Heart right ventricle (tissue), 16 donors: ENCODE results near the gene WDR35. TPM values are rescaled to one million over a fixed set of nuclear protein-coding genes. Genes with fewer than 3 reads are reported as not detected.

Experiments used
- ATAC-seq, 8 donors: fragments of 200-7000 bp; cut with Tn5 transposase; one replicate each; pipeline ENCODE4 v1.9.1; 2020; ENCODE audit warnings: mild to moderate bottlenecking in 8 of 8, moderate library complexity in 8 of 8, moderate number of reproducible peaks in 1 of 8
- DNase-seq, 2 donors: peaks; one replicate each; pipeline ENCODE4 v3.0.0-alpha.2; 2020
- H3K27ac ChIP-seq, 10 donors: fragments of 200-600 bp; sonication (generic) in 2 of 10; one replicate each; pipeline versions ENCODE4 v1.5.0 to v1.8.0; 2020 to 2022; ENCODE audit warnings: mild to moderate bottlenecking in 3 of 10
- H3K27me3 ChIP-seq, 7 donors: fragments of 200-600 bp; one replicate each; pipeline ENCODE4 v1.8.0; 2021 to 2022; ENCODE audit warnings: mild to moderate bottlenecking in 2 of 7
- H3K36me3 ChIP-seq, 9 donors: fragments of 200-600 bp; sonication (generic) in 1 of 9; one replicate each; pipeline versions ENCODE4 v1.5.0 to v1.8.0; 2020 to 2022; ENCODE audit warnings: mild to moderate bottlenecking in 2 of 9
- H3K4me1 ChIP-seq, 9 donors: fragments of 200-600 bp; sonication (generic) in 1 of 9; one replicate each; pipeline versions ENCODE4 v1.5.0 to v1.8.0; 2020 to 2022; ENCODE audit warnings: mild to moderate bottlenecking in 4 of 9
- H3K4me3 ChIP-seq, 10 donors: fragments of 200-600 bp; sonication (generic) in 2 of 10; one replicate each; pipeline versions ENCODE4 v1.5.0 to v1.8.0; 2020 to 2022; ENCODE audit warnings: mild to moderate bottlenecking in 7 of 10, moderate library complexity in 2 of 10
- H3K9me3 ChIP-seq, 11 donors: fragments of 200-600 bp in 10 of 11; sonication (generic) in 2 of 11; one replicate each; pipeline versions ENCODE4 v1.5.0 to v1.8.0; 2013 to 2022; ENCODE audit warnings: mild to moderate bottlenecking in 2 of 11, control low read depth in 1 of 11, moderate library complexity in 1 of 11
- CTCF ChIP-seq, 9 donors: fragments of 200-600 bp; sonication (generic) in 2 of 9; IDR thresholded peaks; one replicate each; pipeline versions ENCODE4 v1.5.0 to v1.8.0; 2021 to 2022; ENCODE audit warnings: antibody characterized with exemption in 9 of 9, mild to moderate bottlenecking in 5 of 9, moderate library complexity in 1 of 9
- WGBS, 2 donors: extraction: QIAGEN DNeasy Blood & Tissue Kit; methylation state at CpG; one replicate each; pipeline ENCODE4 v1.1.7; 2013; ENCODE audit warnings: inconsistent platforms in 1 of 2; 5-methylcytosine and 5-hydroxymethylcytosine counted together
- intact Hi-C, 10 donors: fragments of 100-400 bp; cut with DNase I; formaldehyde crosslinking; loops; one replicate each; pipeline versions ENCODE4 v1.11.1 to v1.14.2; 2022
- polyA plus RNA-seq, 2 donors: library from polyadenylated mRNA; stranded (reverse); fragments of 200-250 nt; gene quantifications; one replicate each; pipeline ENCODE4 v1.2.3, GENCODE V29; 2013
- total RNA-seq, 10 donors: library from RNA; stranded (reverse); fragmentation: NEBNext Ultra II Directional in 3 of 10; extraction: Animal tissue kit (Norgen Biotek cat#: 25700) in 3 of 10; gene quantifications; one replicate each; pipeline versions ENCODE4 v1.2.1 to v1.2.4, GENCODE V29; 2021 to 2023
- donor health status: Arrhythmogenic right ventricular cardiomyopathy.
- donor health status: ischemic (EF 13 %, LVEDD 7.1; RV severe dilation, severe dysfunction).
- donor health status: healthy with polysubstance abuse.
- donor health status: DM: no; HTN: yes; CAD: no.
- donor health status: DM: no; HTN: no; CAD: no.
- donor health status: ischemic (EF 25% LVEDD 6.9; RV normal size, moderate dysfunction).
- donor health status: ischemic (EF 25% LVEDD 5.7; RV mildly dilated, moderate dysfunction).
- donor health status: healthy.
- donor health status: DM: yes; HTN: yes; CAD: no.
- donor health status: Ischemic cardiomyopathy.
- donor health status: ischemic (EF 35%, LVEDD 5.7; RV mildly dilated, moderate dysfunction).
- donor health status: nonischemic (EF 11% LVEDD 7.7; RV severe dilation, severe dysfunction).
- donor health status: DM: yes; HTN: yes; CAD: no.
- donor health status: PGD.
- donor health status: ischemic (EF 29% LVEDD 5.4; RV normal size, mild dysfunction).
- donor health status: nonischemic (EF 23%, LVEDD 6.1; RV moderate dilation, normal function).

Gene WDR35
- total and polyA plus RNA-seq, 12 donors, result 2.3 to 8.3 (median 5.4) TPM

GRCh38 chr2:19868701-19869580, 121.0 kb downstream of the WDR35 start:
- no peak for TF ChIP-seq CTCF (IDR thresholded peaks at IDR 0.05)

GRCh38 chr2:19868224-19868623, 121.7 kb downstream of the WDR35 start:
- intact Hi-C loops, result loop anchor here in 7 of 10 donors (10.0 kb wide), 10 partner anchors 93 to 1483 kb away; partner anchors contain the start of gene OSR1 (in 1 of the 7)
- TF ChIP-seq CTCF (IDR thresholded peaks at IDR 0.05), result no peak
- no peak for DNase-seq
- no peaks in the 10 kb centered on the region for H3K36me3 ChIP-seq
- H3K27me3 ChIP-seq, result peaks cover 0 to 7% (median 0%) of the 10 kb centered on the region in 7 donors
- no peak for ATAC-seq
- H3K4me1 ChIP-seq, result peaks cover 0 to 22% (median 12%) of the 10 kb centered on the region in 9 donors
- H3K9me3 ChIP-seq, result no peaks in the 10 kb centered on the region
- WGBS, 2 donors, result 77 to 83% methylated on average over 7 of the region's 7 CpGs
- H3K27ac ChIP-seq, result peak overlapping the region in 1 of 10 donors; percentile 59
- H3K4me3 ChIP-seq, result peak overlapping the region in 9 of 10 donors; percentile 35 to 60 (median 53)

More at GRCh38 chr2:19868701-19869580, 121.0 kb downstream of the WDR35 start:
- intact Hi-C loops, result loop anchor here in 7 of 10 donors (10.0 kb wide), 10 partner anchors 94 to 1484 kb away; partner anchors contain the start of gene OSR1 (in 1 of the 7)
- Histone ChIP-seq H3K4me1 (peaks cover 0 to 15% (median 5%) of the 10 kb centered on the region in 9 donors), H3K9me3 (no peaks in the 10 kb centered on the region), H3K27ac (peak overlapping the region in 2 of 10 donors; percentile 25 to 59), H3K36me3 (no peaks in the 10 kb centered on the region), H3K27me3 (peaks cover 0 to 7% (median 0%) of the 10 kb centered on the region in 7 donors), H3K4me3 (peak overlapping the region in 9 of 10 donors; percentile 35 to 60 (median 53))
- WGBS, 2 donors, result 19 to 21% methylated on average over 50 to 52 of the region's 52 CpGs
- peak; percentile 70 to 85 (median 78) for ATAC-seq
- DNase-seq, result peak; percentile 35 to 51

- no peak overlapping the region for H3K4me3 ChIP-seq
- H3K27me3 ChIP-seq, result peaks cover 0 to 7% (median 0%) of the 10 kb centered on the region in 7 donors
- DNase-seq (no peak), ATAC-seq (no peak)
- H3K4me1 ChIP-seq, result peaks cover 0 to 23% (median 13%) of the 10 kb centered on the region in 9 donors
- 94 to 98% methylated on average over 2 of the region's 2 CpGs for WGBS, 2 donors
- H3K27ac ChIP-seq, result no peak overlapping the region
- no peak for TF ChIP-seq CTCF (IDR thresholded peaks at IDR 0.05)
- no peaks in the 10 kb centered on the region for H3K9me3 ChIP-seq
- intact Hi-C loops, result loop anchor here in 7 of 10 donors (10.0 kb wide), 10 partner anchors 92 to 1482 kb away; partner anchors contain the start of gene OSR1 (in 1 of the 7)
- H3K36me3 ChIP-seq, result no peaks in the 10 kb centered on the region
Measured at GRCh38 chr2:19866771-19867170, 123.1 kb downstream of the WDR35 start.

- no peak for ATAC-seq
- H3K36me3 ChIP-seq, result no peaks in the 10 kb centered on the region
- no peak overlapping the region for H3K27ac ChIP-seq
- peaks cover 0 to 7% (median 0%) of the 10 kb centered on the region in 7 donors for H3K27me3 ChIP-seq
- no peaks in the 10 kb centered on the region for H3K9me3 ChIP-seq
- WGBS, 2 donors, result 92 to 93% methylated on average over 2 of the region's 2 CpGs
- no peak overlapping the region for H3K4me3 ChIP-seq
- no peak for TF ChIP-seq CTCF (IDR thresholded peaks at IDR 0.05)
- H3K4me1 ChIP-seq, result peaks cover 0 to 23% (median 13%) of the 10 kb centered on the region in 9 donors
- intact Hi-C loops, result loop anchor here in 7 of 10 donors (10.0 kb wide), 10 partner anchors 90 to 1480 kb away; partner anchors contain the start of gene OSR1 (in 1 of the 7)
- no peak for DNase-seq
Measured at GRCh38 chr2:19865151-19865550, 124.8 kb downstream of the WDR35 start.
